PFSK-1 (cell line): Measurements from ENCODE around the gene C1orf74.

Experiments used
- FOXP2 ChIP-seq: optimal IDR thresholded peaks from 2 replicates; pipeline ENCODE3; 2011; ENCODE audit warnings: borderline replicate concordance, control low read depth, inconsistent platforms; ENCODE audit not compliant: insufficient read depth; ENCODE audit errors: extremely low read length, extremely low read depth
- POLR2AphosphoS5 ChIP-seq: IDR thresholded peaks from 2 replicates; pipeline ENCODE4 v1.6.1; 2012; ENCODE audit warnings: low read depth, mild to moderate bottlenecking, control low read depth, low read length, moderate library complexity
- REST ChIP-seq, 2 experiments: IDR thresholded peaks; 2 replicates each; pipeline versions ENCODE4 v1.6.1 to v1.8.0; 2011 to 2012; ENCODE audit warnings: low read depth in 2 of 2, low read length in 2 of 2, control low read depth in 1 of 2, inconsistent platforms in 1 of 2, mild to moderate bottlenecking in 1 of 2, moderate library complexity in 1 of 2; ENCODE audit not compliant: insufficient read depth in 1 of 2
- SIN3A ChIP-seq: IDR thresholded peaks from 2 replicates; pipeline ENCODE4 v1.6.1; 2012; ENCODE audit warnings: mild to moderate bottlenecking, low read length, moderate library complexity, borderline replicate concordance; ENCODE audit not compliant: insufficient read depth
- TAF1 ChIP-seq: IDR thresholded peaks from 2 replicates; pipeline ENCODE4 v1.6.1; 2012; ENCODE audit warnings: low read length, control low read depth, borderline replicate concordance; ENCODE audit not compliant: insufficient read depth

GRCh38 chr1:209784265-209785169, at the start of gene C1orf74:
- TF ChIP-seq SIN3A (no peak; the same call in 1 of the 2 replicates), POLR2AphosphoS5 (peak; percentile 97), TAF1 (peak; percentile 88), REST (IDR thresholded peaks at IDR 0.05; ENCODE audit: insufficient read depth in 1 of 2, low read depth in 2 of 2, low read length in 2 of 2) (no peak), FOXP2 (peak; percentile 74)
